Loucy (cell line): ENCODE results near the gene NOS3.

Experiments used
- H2AFZ ChIP-seq: fragments of 200-600 bp; sonication (generic); 2 replicates; pipeline ENCODE4 v1.6.0; 2016; ENCODE audit warnings: antibody characterized with exemption, mild to moderate bottlenecking, low read length, moderate library complexity
- H3F3A ChIP-seq: fragments of 200-600 bp; 2 replicates; pipeline ENCODE4 v1.6.0; 2016; ENCODE audit warnings: antibody characterized with exemption, low read depth, mild to moderate bottlenecking
- H3K27me3 ChIP-seq: fragments of 200-600 bp; sonication (generic); 2 replicates; pipeline ENCODE4 v1.6.1; 2014; ENCODE audit warnings: low read length, mild to moderate bottlenecking; ENCODE audit not compliant: insufficient read depth, poor library complexity, severe bottlenecking
- H3K36me3 ChIP-seq: fragments of 200-600 bp; sonication (generic); 2 replicates; pipeline ENCODE4 v1.6.1; 2016; ENCODE audit warnings: low read length; ENCODE audit not compliant: insufficient read depth
- H3K4me1 ChIP-seq: fragments of 200-600 bp; sonication (generic); 2 replicates; pipeline ENCODE4 v1.5.1; 2014; ENCODE audit warnings: low read length, mild to moderate bottlenecking; ENCODE audit not compliant: insufficient read depth, poor library complexity, severe bottlenecking
- H3K4me2 ChIP-seq: fragments of 200-600 bp; sonication (generic); 2 replicates; pipeline ENCODE4 v1.6.0; 2014; ENCODE audit warnings: antibody characterized with exemption, low read length, low read depth, mild to moderate bottlenecking; ENCODE audit not compliant: poor library complexity, severe bottlenecking
- H3K4me3 ChIP-seq: fragments of 200-600 bp; sonication (generic); 2 replicates; pipeline ENCODE4 v1.5.1; 2014; ENCODE audit warnings: low read length, mild to moderate bottlenecking, mixed read lengths; ENCODE audit not compliant: poor library complexity, severe bottlenecking
- H3K79me2 ChIP-seq: fragments of 200-600 bp; sonication (generic); 2 replicates; pipeline ENCODE4 v1.6.1; 2014; ENCODE audit warnings: low read length; ENCODE audit not compliant: insufficient read depth
- H3K9ac ChIP-seq: fragments of 200-600 bp; sonication (generic); 2 replicates; pipeline ENCODE4 v1.6.0; 2014; ENCODE audit warnings: mild to moderate bottlenecking, low read depth, low read length, moderate library complexity; ENCODE audit not compliant: poor library complexity, severe bottlenecking
- H3K9me2 ChIP-seq: fragments of 200-600 bp; sonication (generic); replicated peaks from 2 replicates; pipeline ENCODE4 v1.6.1; 2016; ENCODE audit warnings: low read depth, low read length, mixed read lengths
- H3K9me3 ChIP-seq: fragments of 200-600 bp; sonication (generic); 2 replicates; pipeline ENCODE4 v1.6.1; 2014; ENCODE audit warnings: mild to moderate bottlenecking, antibody characterized with exemption, low read length, low read depth; ENCODE audit not compliant: insufficient read depth
- H4K20me1 ChIP-seq: fragments of 200-600 bp; sonication (generic); 2 replicates; pipeline ENCODE4 v1.6.0; 2014; ENCODE audit warnings: antibody characterized with exemption, low read length, mild to moderate bottlenecking; ENCODE audit not compliant: insufficient read depth, poor library complexity, severe bottlenecking
- EZH2phosphoT487 ChIP-seq: fragments of 200-600 bp; IDR thresholded peaks from 2 replicates; pipeline ENCODE4 v1.6.1; 2018; ENCODE audit warnings: antibody characterized with exemption, mild to moderate bottlenecking, moderate library complexity, borderline replicate concordance
- TF ChIP-seq, protein P1 (sequence below): fragments of 200-600 bp; sonication (generic); conservative IDR thresholded peaks from 2 replicates; pipeline ENCODE4 v1.5.1; 2014; ENCODE audit warnings: mild to moderate bottlenecking, antibody characterized with exemption, low read length

NOS3 gene

DNA sequence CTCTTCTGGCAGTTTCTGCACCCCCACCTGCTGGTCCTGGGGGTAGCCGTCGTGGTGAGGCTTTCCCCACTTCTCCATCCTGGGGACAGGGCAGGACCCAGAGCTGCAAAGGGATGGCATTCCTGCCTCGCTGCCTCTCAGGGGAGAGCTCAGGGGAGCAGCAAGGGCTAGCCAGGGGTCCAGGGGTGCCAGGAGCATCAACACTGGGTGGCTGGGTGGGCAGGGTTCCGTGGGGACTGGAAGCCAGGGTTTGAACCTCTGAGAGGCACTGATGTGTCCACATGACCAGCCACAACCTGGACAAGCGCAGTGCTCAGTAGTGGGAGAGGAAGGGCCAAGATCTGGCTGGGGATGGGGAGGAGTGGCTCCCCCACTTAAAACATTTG is 43.0 kb downstream of the NOS3 start:
- no peak overlapping the region for H3K4me2 ChIP-seq
- H3K4me1 ChIP-seq: peaks cover 16% of the 10 kb centered on the region
- no peak overlapping the region for H3K9ac ChIP-seq
- H3K9me3 ChIP-seq: no peaks in the 10 kb centered on the region
- no peak overlapping the region for H3K4me3 ChIP-seq
- no peaks in the 10 kb centered on the region for H4K20me1 ChIP-seq
- no peak overlapping the region for H2AFZ ChIP-seq
- peaks cover 4% of the 10 kb centered on the region; the same call in 1 of the 2 replicates for H3K79me2 ChIP-seq
- H3F3A ChIP-seq: no peaks in the 10 kb centered on the region
- no peak for TF ChIP-seq EZH2phosphoT487
- TF ChIP-seq, protein P1, sequence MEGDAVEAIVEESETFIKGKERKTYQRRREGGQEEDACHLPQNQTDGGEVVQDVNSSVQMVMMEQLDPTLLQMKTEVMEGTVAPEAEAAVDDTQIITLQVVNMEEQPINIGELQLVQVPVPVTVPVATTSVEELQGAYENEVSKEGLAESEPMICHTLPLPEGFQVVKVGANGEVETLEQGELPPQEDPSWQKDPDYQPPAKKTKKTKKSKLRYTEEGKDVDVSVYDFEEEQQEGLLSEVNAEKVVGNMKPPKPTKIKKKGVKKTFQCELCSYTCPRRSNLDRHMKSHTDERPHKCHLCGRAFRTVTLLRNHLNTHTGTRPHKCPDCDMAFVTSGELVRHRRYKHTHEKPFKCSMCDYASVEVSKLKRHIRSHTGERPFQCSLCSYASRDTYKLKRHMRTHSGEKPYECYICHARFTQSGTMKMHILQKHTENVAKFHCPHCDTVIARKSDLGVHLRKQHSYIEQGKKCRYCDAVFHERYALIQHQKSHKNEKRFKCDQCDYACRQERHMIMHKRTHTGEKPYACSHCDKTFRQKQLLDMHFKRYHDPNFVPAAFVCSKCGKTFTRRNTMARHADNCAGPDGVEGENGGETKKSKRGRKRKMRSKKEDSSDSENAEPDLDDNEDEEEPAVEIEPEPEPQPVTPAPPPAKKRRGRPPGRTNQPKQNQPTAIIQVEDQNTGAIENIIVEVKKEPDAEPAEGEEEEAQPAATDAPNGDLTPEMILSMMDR: no peak
- no peaks in the 10 kb centered on the region for H3K9me2 ChIP-seq
- H3K36me3 ChIP-seq: no peaks in the 10 kb centered on the region
- no peaks in the 10 kb centered on the region for H3K27me3 ChIP-seq

DNA sequence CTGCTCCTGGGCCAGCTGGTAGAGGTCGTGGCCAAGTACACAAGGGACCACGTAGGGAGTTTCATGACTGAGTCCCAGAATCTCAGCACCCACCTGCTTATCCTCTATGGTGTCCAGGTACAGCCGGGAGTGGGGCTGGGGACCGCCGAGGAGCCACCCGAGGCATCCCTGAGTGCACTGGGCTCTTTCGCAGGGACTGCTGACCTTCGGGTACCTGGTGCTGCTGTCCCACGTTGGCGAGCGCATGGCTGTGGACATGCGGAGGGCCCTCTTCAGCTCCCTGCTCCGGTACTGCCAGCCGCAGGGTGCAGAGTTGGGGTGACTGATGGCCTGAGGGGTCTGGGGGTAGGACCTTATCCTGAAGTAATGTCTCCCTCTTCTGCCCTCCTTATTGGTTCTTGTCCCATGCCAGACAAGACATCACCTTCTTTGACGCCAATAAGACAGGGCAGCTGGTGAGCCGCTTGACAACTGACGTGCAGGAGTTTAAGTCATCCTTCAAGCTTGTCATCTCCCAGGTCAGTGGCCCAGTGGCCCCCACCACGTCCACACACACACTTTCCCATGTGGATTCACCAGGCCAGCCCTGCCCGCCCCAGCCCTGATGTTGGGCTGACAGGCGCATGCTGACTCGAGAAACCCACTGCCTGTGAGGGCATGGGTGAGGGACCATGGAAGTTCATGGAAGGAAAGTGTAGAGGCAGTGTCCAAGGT is 43.7 kb downstream of the NOS3 start:
- Histone ChIP-seq H3K4me1 (peaks cover 17% of the 10 kb centered on the region), H3K27me3 (no peaks in the 10 kb centered on the region), H3K9ac (no peak overlapping the region), H3K9me2 (no peaks in the 10 kb centered on the region), H4K20me1 (no peaks in the 10 kb centered on the region), H3K36me3 (no peaks in the 10 kb centered on the region), H3F3A (peaks cover under 1% of the 10 kb centered on the region; the same call in 1 of the 2 replicates), H3K79me2 (no peaks in the 10 kb centered on the region), H3K9me3 (no peaks in the 10 kb centered on the region), H3K4me2 (no peak overlapping the region), H2AFZ (no peak overlapping the region), H3K4me3 (no peak overlapping the region)
- TF ChIP-seq EZH2phosphoT487: no peak
- TF ChIP-seq, protein P1: no peak

DNA sequence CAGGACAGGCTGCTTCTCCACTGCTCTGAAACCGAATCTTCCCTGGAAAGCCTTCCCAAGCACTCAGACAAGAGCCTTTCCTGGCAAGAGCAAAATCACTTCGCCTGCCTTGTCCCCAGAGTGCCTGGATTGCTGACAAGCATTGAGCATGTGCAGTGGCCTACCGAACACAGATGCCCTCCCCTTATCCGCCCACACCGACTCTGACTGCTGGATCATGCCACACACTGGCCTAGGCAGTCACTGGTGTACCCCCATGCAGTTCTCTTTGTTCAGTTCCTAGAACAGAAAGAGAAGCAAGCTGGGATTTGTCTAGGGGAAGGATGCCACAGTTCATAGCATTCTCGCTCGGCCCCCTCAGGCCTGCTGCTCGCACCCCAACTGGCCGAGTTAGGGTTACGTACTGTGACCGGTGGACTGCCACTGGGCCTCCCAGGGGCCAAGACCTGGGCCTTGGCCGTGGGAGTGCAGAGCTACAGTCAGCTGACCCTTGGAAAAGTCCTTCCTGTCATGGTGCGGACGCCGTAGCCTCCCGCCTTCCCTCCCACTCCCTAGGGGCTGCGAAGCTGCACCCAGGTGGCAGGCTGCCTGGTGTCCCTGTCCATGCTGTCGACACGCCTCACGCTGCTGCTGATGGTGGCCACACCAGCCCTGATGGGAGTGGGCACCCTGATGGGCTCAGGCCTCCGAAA is 44.4 kb downstream of the NOS3 start:
- no peaks in the 10 kb centered on the region for H3K36me3 ChIP-seq
- H3K4me1 ChIP-seq: peaks cover 22% of the 10 kb centered on the region
- H3K9me3 ChIP-seq: no peaks in the 10 kb centered on the region
- no peaks in the 10 kb centered on the region for H4K20me1 ChIP-seq
- no peak overlapping the region for H3K4me2 ChIP-seq
- H3K4me3 ChIP-seq: no peak overlapping the region
- TF ChIP-seq, protein P1: no peak
- no peak for TF ChIP-seq EZH2phosphoT487
- H3K27me3 ChIP-seq: no peaks in the 10 kb centered on the region
- H3K9me2 ChIP-seq: no peaks in the 10 kb centered on the region
- H2AFZ ChIP-seq: no peak overlapping the region
- H3F3A ChIP-seq: peaks cover 2% of the 10 kb centered on the region; the same call in 1 of the 2 replicates
- no peaks in the 10 kb centered on the region for H3K79me2 ChIP-seq
- no peak overlapping the region for H3K9ac ChIP-seq
